ENCODE data around the gene PLCB2. TPM values are rescaled to one million over a fixed set of nuclear protein-coding genes. Genes with fewer than 3 reads are reported as not detected.

The PLCB2 gene
- total and polyA plus RNA-seq, 9 of the 15 experiments (the other 6 are each of a cell fraction or from before 2014, with no cell fraction given) = 0.37 to 12.3 (median 8.0) TPM

- TF ChIP-seq RFX1 (IDR thresholded peaks at IDR 0.05) (no peak), NCOA2 (IDR thresholded peaks at IDR 0.05; ENCODE audit: partially characterized antibody in 2 of 2) (no peak), NR2C2 (CRISPR knock-in tag; IDR thresholded peaks at IDR 0.05) (no peak), NR2C2 (tag; IDR thresholded peaks at IDR 0.05) (no peak), ZNF780A (CRISPR knock-in tag; IDR thresholded peaks at IDR 0.05) (no peak), SIX5 (IDR thresholded peaks at IDR 0.05; ENCODE audit: borderline replicate concordance in 1 of 2, insufficient read depth in 1 of 2, low read depth in 1 of 2, low read length in 2 of 2) (no peak), ZNF263 (CRISPR knock-in tag; IDR thresholded peaks at IDR 0.05; ENCODE audit: borderline replicate concordance) (no peak)
These were observed 27.4 kb upstream of the PLCB2 start (continued) for GRCh38 chr15:40334941-40335795.

- no peak for FAIRE-seq
- ChIA-PET CTCF (ENCODE audit: low intra/inter-chr PET ratio) (no interaction called here), POLR2A (interaction anchor here (1.1 kb wide), 1 partner anchor 108 kb away, joined by 4 read pairs; no protein-coding TSS in a partner anchor)
- DNase-seq (ENCODE audit: extremely low read depth in 1 of 4, low spot score in 3 of 4) = no peak
- BruUV-seq (replicated peaks) = no TSS peak
- Histone ChIP-seq H3K4me2 (ENCODE audit: insufficient read depth, low read length) (peak overlapping the region; percentile 36; the same call in 1 of the 2 replicates), H3K79me2 (ENCODE audit: control insufficient read depth, insufficient read depth, low read length) (no peaks in the 10 kb centered on the region), H3K27me3 (ENCODE audit: control insufficient read depth in 2 of 2, insufficient read depth in 2 of 2, low read length in 2 of 2) (no peaks in the 10 kb centered on the region), H3K4me1 (replicated peaks in 1 of 2; ENCODE audit: control insufficient read depth in 2 of 2, insufficient read depth in 2 of 2, low read length in 2 of 2) (peaks cover 44 to 66% of the 10 kb centered on the region in 2 experiments), H3K27ac (ENCODE audit: extremely low read depth, low read depth, low read length) (peak overlapping the region; percentile 61; the same call in 2 of the 3 replicates), H3K9ac (ENCODE audit: insufficient read depth in 1 of 2, low read depth in 2 of 2, low read length in 2 of 2) (peak overlapping the region in 1 of 2 experiments; percentile 81; a peak in 2 of 4 replicates), H3K9me1 (ENCODE audit: control insufficient read depth, insufficient read depth, low read length) (no peaks in the 10 kb centered on the region), H4K20me1 (replicated peaks; ENCODE audit: control insufficient read depth, insufficient read depth, low read length) (peaks cover 6% of the 10 kb centered on the region; the same call in 1 of the 2 replicates), H3K9me3 (replicated peaks; ENCODE audit: control insufficient read depth, insufficient read depth, low read depth, low read length) (no peaks in the 10 kb centered on the region), H2AFZ (ENCODE audit: low read depth, low read length) (peak overlapping the region; percentile 69), H3K4me3 (no peak overlapping the region), H3K36me3 (ENCODE audit: control insufficient read depth, insufficient read depth, low read length) (no peaks in the 10 kb centered on the region; the same call in 2 of the 3 replicates)
- in situ Hi-C loops (cut with MboI) = no loop called here
- ATAC-seq = no peak
- intact Hi-C loops (cut with micrococcal nuclease) = no loop called here
- 100% methylated on average over 2 of the region's 3 CpGs for WGBS (ENCODE audit: insufficient coverage, low coverage, missing lambda C conversion rate)
- TF ChIP-seq ZBTB17 (CRISPR knock-in tag; IDR thresholded peaks at IDR 0.05) (0 out of 2 replicates have a peak, but pooled peaks have one; percentile 7), CBX1 (IDR thresholded peaks at IDR 0.05; ENCODE audit: low read depth) (no peak), NR1H2 (CRISPR knock-in tag; IDR thresholded peaks at IDR 0.05) (no peak), NR2C2 (CRISPR knock-in tag; IDR thresholded peaks at IDR 0.05) (no peak), NR2C2 (tag; IDR thresholded peaks at IDR 0.05) (peak; percentile 44; the same call in 1 of the 2 replicates), GMEB1 (CRISPR knock-in tag; IDR thresholded peaks at IDR 0.05) (0 out of 2 replicates have a peak, but pooled peaks have one; percentile 11), ELF2 (CRISPR knock-in tag; IDR thresholded peaks at IDR 0.05) (no peak), KLF13 (tag; IDR thresholded peaks at IDR 0.05; ENCODE audit: borderline replicate concordance, low read depth) (no peak), SMARCA4 (IDR thresholded peaks at IDR 0.05) (no peak), ELF4 (CRISPR knock-in tag; IDR thresholded peaks at IDR 0.05) (peak; percentile 0; the same call in 1 of the 2 replicates), CREB1 (IDR thresholded peaks at IDR 0.05) (no peak), CREB1 (CRISPR knock-in tag; IDR thresholded peaks at IDR 0.05) (0 out of 2 replicates have a peak, but pooled peaks have one; percentile 24), ZNF263 (CRISPR knock-in tag; IDR thresholded peaks at IDR 0.05; ENCODE audit: borderline replicate concordance) (no peak), NR2C1 (IDR thresholded peaks at IDR 0.05) (peak; percentile 3; the same call in 1 of the 2 replicates), NR2C1 (tag; IDR thresholded peaks at IDR 0.05) (no peak), FOXK1 (CRISPR knock-in tag; IDR thresholded peaks at IDR 0.05; ENCODE audit: borderline replicate concordance) (no peak), ZNF140 (CRISPR knock-in tag; IDR thresholded peaks at IDR 0.05) (no peak)
These were observed 26.8 kb upstream of the PLCB2 start for GRCh38 chr15:40334541-40334940.
